GM12801 (cell line): ENCODE results near the gene C1QL1.

Experiments
- TF ChIP-seq, protein P1 (sequence below): IDR thresholded peaks from one replicate; pipeline ENCODE4 v1.5.1; 2011; ENCODE audit warnings: control low read depth; ENCODE audit not compliant: insufficient read length; ENCODE audit errors: extremely low read depth

The C1QL1 gene

DNA sequence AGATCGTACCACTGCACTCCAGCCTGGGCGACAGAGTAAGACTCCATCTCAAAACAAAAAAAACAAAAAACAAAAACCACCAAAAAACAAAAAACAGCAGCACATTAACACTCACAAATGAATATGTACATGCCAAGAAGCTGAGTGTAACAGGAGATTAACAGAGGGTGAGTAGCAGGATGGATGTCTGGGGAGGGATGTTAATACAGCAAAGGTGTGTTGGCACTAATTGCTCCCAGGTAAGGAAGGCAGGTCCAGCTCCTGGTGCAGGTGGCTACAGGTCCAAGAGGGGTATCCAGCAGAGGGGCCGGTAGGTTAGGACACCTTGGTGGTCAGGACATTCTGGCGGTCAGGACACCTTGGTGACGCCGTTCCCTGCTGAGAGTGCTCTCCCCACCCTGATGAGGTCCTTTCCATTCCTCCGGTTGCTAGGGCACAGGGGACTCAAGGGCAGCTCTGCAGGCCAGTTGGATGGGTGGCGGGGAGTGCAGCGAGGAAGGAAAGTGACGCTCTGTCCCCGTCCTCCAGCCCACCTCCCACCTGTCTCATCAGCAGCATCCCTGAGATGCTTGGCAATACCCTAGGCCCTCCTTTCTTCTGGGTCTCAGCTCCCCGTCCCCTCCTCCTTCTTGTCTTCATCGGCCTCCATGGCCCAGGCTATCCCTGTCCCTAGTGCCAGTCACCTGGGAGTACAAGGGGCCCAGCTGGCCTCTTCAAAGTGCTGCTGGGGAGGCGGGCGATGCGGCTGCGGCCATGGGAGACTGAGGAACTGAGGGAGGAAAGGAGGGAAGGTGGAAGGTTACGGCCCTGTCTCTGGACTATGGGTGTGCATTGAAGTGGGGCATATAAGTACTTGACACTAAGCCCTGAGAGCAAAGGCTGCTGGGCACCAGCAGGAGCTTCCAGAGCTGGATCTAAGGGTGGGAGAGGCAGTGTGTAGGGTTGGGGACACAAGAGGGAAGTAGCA, 42.1 kb downstream of the C1QL1 start:
- TF ChIP-seq, protein P1, sequence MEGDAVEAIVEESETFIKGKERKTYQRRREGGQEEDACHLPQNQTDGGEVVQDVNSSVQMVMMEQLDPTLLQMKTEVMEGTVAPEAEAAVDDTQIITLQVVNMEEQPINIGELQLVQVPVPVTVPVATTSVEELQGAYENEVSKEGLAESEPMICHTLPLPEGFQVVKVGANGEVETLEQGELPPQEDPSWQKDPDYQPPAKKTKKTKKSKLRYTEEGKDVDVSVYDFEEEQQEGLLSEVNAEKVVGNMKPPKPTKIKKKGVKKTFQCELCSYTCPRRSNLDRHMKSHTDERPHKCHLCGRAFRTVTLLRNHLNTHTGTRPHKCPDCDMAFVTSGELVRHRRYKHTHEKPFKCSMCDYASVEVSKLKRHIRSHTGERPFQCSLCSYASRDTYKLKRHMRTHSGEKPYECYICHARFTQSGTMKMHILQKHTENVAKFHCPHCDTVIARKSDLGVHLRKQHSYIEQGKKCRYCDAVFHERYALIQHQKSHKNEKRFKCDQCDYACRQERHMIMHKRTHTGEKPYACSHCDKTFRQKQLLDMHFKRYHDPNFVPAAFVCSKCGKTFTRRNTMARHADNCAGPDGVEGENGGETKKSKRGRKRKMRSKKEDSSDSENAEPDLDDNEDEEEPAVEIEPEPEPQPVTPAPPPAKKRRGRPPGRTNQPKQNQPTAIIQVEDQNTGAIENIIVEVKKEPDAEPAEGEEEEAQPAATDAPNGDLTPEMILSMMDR: no peak

DNA sequence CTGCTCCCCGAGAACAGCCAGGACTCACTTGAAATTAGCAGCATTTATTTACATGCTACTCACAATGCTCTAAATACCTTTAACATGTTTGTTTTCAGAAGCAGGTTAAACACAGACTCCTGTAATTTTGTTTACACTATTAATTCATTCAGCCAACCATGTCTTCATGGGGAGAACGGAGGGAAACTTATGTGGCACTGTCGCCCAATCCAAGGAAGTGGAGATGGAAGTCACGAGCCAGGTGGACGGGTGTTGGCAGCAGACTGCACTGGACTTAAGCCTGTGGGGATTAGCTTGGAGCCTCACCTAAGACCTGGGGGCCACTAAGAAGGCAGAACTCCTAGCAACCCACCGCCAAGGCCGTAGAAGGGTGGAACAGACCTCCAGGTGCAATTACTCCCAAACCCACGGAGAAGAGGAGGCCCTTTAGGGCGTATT, 44.0 kb downstream of the C1QL1 start:
- TF ChIP-seq, protein P1: no peak

DNA sequence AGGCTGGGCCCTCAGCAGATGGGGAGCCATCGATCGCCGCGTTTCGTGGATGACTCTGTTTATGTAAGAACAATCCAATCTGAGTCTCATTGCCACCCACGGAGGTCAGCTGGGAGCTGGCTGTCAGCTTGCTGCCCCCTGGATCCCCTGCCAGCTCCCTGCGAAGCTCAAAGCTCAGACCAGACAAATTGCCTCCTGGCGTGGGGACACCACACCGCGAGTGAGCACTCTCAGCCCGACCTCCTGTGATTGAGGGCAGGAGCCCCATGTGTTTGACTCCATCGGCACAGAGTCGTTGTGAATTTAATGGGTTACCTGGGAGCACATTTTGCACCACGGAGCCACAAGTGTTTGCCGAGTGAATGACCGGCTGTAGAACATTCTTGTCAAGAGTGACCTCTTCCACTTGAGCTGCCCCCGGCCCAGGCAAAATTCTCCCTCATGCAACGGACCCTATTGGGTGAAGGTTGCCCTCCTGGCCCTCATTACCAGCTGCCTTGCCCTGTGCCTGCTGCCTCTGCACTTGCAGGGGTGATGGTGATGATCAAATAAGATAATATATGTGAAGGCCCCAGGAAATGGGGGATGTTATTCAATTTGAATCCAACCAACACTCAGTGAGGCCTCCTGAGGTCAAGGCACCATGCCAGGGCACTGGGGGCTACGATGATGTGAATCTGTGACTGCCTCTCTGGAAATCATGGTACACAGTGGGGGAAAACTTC, 45.2 kb downstream of the C1QL1 start:
- TF ChIP-seq, protein P1: no peak

DNA sequence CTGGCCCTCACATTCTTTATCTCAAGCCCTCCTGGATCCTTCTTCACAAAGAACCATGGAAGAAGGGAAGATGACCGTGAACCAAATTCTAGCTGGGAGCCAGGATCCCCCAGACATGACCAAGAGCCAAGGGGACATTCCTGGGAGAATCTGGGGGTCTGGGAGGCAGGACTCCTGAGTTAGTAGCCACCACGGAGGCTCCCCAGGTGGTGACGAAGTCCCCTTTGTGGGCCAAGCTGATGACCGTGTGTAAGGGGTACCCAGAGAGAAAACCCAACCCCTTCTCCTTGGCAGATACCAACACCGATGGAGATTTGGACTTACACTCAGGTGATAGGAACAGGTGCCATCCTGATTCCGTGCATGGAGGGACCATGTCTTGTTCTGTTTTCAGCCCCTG, 46.0 kb downstream of the C1QL1 start:
- TF ChIP-seq, protein P1: no peak

DNA sequence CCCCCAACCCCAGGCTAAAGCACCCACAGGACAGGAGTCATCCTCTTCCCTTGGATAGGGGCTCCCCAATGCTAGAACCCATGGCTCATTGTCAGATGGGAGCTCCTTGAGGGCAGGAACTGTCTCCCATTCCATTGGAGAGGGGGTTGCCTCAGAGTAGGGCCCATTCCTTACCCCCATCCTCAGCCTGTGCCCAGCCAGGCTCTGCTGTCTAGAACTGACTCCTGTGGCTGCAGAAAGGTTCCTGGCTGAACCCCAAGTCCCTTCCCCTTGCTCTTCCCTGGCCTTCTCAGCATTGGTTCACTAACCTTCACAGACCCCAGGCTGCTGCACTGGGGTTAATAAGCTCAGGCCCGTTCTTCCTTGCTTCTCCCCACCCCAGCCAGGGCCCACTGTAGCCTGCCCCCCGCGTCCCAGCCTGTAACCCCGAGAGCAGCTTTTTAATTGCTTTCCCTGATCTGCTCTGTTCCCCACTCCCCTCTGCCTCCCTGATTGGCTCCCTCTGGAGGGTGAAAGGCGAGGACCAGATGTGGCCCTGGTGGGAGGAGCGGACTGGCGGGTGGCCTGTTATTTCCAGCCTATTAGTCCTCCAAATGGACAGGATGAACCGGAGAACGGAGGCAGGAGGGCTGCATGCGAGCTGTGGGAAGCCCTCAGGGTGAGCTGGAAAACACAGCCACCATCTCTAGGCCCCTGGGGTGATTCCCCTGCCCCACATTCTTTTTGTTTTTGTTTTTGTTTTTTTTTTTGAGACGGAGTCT, 46.8 kb downstream of the C1QL1 start:
- TF ChIP-seq, protein P1: no peak

DNA sequence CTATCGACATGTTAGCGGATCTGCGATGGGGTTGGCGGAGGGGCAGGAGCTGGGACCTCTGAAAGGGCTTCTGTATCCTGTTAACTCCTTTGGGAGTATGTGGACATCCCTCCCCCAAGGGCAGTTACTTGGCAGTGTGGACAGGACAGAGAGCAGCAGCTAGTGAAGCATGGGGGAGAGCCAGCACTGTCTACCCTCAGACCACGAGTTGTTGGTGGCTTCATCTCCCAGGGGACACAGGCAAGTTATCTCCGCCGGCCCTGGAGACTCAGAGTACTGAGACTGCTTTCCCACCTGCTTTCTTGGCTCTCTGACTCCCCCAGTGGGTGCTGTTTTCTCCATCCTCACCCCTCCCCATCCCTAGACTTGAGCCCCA, 47.5 kb downstream of the C1QL1 start:
- TF ChIP-seq, protein P1: no peak

DNA sequence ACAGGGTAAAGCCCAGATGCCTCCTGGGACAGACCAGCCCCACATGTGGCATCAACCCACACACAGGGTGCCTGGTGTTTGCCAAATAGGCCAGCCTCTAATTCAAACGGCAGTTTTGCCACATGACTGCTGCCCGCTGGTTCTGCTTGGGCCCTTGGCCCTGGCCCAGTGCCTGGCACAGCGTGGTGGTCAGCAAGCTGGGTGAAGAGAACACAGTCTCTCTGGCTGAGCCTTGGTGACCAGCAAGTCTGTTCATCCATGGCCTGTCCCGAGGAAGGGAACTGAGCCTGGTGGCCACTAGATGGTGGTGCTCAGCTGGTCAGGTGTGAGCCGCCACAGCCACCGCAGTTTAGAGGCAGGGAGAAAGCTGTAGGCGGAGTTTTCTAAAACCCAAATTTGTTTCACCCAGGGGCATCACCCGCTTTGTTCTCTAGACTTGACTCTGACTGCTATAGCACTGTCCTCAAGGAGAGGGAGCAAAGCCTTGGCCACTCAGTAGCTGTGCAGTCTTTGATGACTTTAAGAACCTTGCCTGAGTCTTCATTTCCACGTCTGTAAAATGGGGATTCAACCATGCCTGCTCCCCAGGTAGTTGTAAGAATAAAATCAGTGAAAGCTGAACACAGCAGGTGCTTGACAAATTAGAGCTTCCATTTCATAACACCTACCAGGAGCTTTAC, 48.1 kb downstream of the C1QL1 start:
- TF ChIP-seq, protein P1: no peak
